Inferior parietal cortex (tissue), 1 donor: ENCODE measurements around the gene GPR42.
"Not testable (repeated sequence)": the region's sequence is repeated elsewhere in the genome, so short reads cannot be mapped to it uniquely, and the experiment has no call there.

Experiments used
- DNase-seq: peaks from one replicate; pipeline ENCODE4 v3.0.0-alpha.2; 2016; ENCODE audit errors: extremely low spot score

GPR42 gene

DNA sequence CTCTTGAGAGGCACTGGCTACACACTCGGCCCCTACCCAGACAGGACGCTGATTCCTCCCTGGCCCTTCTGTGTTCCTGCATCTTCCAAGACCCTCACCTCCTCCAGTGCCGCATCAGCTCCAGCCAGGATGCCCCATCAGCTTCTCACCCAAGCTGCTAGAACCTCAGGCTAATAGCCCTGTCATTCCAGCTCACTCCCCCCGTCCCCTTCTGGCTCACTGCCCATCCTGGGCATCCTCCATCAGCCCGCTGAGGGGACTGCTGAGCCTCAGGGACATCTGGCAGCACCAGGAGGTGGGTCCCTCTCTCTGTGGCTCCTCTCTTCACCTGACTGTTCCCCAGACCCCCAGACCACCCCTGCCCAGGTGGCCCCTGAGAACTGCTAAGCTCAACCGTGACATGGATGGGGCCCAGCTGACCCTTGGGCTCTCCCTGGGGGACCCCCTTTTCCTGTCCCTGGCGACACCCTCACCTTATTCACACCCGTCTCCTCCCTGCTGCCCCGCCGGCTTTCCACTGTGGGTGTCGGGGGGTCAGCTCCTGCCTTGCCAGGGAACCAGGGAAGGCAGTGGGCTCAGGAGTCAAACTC is 7.8 kb upstream of the GPR42 start:
- no peak for DNase-seq

DNA sequence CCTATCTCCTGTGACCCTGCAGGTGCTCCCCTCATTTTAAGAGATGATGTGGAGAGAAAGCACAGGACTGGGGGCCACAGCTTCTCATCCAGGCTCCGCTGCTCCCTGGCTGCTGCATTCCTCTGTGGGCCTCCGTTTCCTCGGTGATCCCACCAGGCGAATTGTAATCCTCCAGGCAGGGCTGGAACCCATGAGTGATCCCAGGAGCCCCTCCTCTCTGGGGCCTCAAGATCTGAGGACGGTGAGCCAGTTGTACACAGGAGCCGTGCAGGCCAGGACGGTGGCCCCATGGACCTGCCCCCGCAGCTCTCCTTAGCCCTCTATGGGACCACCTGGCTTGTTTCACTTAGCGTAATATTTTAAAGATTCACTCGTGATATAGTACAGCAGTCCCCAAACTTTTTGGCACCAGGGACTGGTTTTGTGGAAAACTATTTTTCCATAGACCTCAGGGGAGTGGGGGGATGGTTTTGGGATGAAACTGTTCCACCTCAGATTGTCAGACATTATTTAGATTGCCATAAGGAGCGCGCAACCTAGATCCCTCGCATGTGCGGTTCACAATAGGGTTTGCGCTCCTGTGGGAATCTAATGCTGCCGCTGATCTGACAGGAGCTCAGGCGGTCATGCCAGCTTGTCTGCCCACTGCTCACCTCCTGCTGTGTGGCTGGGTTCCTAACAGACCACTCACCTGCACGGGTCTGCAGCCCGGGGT is 7.0 kb upstream of the GPR42 start:
- no peak for DNase-seq

DNA sequence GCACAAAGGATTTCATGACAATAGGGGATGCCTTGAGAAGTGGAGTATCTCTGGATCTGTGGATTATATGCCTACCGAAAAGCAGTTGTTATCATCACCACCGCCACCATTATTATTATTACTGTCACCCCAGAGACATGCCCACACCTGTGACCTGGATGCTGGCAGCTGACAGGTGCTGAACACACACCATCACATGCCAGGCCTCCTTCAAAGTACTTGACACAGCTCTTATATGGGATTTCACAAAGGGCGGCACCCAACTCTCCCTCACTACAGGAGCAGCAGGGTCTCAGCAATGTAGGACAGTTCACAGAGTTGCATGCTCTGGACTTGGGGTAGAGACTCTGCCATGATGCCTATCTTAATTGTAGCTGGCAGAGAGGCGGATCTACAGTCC is 5.6 kb upstream of the GPR42 start:
- DNase-seq: no peak

DNA sequence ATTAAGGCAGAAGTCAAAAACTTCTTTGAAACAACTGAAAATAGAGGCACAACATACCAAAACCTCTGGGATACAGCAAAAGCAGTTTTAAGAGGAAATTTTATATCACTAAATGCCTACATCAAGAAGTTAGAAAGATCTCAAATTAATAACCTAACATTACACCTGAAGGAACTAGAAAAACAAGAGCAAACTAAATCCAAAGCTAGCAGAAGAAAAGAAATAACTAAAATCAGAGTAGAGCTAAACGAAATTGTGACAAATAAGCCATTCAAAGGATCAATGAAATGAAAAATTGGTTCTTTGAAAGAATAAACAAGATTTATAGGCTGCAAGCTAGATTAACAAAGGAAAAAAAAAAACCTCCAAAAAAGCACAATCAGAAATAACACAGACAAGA is 2.5 kb upstream of the GPR42 start:
- no peak for DNase-seq

DNA sequence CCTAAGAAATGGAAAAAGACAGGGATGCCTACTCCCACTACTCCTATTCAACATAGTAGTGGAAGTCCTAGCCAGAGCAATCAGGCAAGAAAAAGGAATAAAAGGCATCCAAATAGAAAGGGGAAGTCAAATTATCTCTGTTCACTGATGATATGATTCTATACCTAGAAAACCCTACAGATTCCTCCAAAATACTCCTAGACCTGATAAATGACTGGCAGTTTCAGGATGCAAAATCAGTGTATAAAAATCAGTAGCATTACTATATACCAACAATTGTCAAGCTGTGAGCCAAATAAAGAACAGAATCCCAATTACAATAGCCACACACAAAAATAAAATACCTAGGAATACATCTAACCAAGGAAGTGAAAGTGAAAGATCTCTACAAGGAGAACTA is 1.3 kb upstream of the GPR42 start:
- no peak for DNase-seq

DNA sequence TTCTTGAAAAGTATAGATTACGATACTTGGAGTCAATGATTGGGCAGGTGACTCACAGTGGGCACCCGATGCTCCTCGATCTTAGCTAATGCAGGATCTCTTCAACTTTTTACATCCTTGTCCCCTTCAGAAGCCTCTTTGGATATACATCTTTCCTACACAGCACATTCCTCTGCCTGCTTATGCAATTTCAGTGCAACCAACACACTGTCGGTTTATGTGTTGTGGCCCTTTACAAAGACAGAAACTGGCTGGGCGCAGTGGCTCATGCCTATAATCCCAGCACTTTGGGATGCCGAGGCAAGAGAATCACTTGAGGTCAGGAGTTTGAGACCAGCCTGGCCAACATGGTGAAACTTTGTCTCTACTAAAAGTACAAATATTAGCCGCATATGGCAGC is 2.6 kb downstream of the GPR42 start:
- no peak for DNase-seq

DNA sequence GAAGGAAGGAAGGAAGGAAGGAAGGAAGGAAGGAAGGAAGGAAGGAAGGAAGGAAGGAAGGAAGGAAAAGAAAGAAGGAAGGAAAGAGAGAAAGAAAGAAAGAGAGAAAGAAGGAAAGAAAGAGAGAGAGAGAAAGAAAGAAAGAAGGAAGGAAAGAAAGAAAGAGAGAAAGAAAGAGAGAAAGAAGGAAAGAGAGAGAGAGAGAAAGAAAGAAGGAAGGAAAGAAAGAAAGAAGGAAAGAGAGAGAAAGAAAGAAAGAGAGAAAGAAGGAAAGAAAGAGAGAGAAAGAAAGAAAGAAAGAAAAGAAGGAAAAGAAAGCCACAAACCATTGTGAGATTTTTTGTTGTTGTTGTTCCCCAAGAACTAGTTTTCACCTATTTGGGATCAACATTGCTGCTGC is 3.2 kb downstream of the GPR42 start:
- DNase-seq: not testable (repeated sequence)

DNA sequence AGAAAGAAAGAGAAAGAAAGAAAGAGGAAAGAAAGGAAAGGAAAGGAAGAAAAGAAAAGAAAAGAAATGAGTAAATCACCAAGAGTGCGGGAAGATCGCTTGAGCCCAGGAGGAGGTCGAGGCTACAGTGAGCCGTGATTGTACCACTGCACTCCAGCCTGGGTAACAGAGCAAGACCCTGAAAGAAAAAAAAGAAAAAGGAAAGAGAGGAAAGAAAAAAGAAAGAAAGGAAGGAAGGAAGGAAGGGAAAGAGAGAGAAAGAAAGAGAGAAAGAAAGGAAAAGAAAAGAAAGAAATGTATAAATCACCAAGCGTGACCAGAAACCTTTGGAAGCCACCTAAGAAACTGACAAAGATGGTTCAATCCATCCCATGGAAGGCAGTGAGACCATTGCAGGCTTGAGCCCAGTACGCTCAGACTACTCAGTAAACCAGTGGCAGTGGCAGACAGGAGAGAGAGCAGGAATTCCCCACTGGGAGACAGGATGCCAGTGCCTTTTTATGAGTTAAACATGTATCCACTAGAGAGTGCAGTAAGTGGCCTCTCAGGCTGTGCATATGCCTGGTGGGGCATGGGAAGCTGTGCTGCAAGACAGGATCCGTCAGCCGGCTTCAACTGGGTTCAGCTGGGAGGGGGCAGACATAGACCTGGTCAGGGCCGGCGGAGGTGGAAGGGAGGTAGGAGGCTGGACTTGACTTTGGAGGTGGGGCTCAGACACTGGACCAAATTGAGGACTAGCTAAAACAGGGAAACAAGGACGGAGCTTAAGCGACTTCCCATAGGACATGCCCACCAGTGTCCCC is 4.8 kb downstream of the GPR42 start:
- DNase-seq: no peak

DNA sequence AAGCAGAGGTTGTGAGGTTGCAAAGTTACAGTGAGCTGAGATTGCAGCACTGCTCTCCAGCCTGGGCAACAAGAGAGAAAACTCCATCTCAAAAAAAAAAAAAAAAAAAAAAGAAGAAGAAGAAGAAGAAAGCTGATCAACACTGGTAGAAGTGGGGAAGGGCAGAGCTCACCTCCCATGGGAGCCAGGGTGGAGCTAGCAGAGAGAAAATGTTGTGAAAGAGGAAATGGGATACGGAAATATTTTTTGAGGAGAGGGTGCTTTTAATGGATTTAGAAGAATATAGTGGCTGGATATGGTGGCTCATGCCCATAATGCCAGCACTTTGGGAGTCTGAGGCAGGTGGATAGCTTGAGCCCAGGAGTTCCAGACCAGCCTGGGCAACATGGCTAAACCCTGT is 6.8 kb downstream of the GPR42 start:
- no peak for DNase-seq

DNA sequence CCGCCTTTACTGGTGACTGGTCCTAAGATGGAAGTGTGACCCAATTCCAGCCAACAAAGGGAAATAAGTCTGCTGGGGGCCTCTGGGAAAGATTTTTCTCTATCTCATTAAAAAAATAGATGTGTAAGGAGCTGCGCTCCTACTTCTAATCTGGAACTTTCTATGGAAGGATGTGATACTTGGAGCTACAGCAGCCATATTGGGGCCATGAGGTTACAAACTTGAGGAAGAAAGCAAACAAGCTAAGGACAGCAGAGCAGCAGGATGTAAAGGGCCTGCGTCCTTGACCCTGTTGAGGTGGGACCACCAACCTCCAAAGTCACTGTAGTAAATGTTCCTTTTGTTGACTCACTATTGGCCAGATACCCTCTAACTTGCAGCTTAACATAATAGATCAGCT is 7.5 kb downstream of the GPR42 start:
- no peak for DNase-seq

DNA sequence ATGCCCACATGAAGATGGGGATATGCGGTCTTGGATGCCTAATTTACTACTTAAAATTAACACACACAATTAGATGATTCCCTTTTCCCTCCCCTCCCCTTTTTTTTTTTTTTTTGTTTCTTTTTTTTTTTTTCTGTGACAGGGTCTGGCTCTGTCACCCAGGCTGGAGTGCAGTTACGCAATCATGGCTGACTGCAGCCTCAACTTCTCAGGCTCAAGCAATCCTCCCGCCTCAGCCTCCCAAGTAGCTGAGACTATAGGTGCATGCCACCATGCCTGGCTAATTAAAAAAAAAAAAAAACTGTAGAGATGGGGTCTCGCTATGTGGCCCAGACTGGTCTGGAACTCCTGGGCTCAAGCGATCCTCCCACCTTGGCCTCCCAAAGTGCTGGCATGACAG is 8.7 kb downstream of the GPR42 start:
- not testable (repeated sequence) for DNase-seq

DNA sequence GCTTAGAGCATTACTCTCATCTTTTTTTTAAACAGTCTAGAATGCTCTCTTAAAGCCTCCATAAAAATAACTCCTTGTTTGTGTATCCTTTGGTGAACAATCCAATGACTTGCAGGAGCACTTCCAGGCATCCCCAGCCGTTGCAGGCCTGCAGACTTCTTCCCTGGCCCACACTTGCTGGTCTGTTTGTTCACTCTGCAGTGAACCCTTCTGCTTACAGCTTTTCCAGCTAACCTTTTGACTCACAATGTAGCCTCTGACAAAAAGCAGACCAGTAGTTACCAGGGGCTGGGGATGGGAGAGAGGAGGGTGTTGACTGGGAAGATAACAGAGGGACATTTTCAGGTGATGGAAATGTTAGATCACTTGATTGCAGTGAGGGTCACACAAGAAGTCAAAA is 9.1 kb downstream of the GPR42 start:
- DNase-seq: no peak

DNA sequence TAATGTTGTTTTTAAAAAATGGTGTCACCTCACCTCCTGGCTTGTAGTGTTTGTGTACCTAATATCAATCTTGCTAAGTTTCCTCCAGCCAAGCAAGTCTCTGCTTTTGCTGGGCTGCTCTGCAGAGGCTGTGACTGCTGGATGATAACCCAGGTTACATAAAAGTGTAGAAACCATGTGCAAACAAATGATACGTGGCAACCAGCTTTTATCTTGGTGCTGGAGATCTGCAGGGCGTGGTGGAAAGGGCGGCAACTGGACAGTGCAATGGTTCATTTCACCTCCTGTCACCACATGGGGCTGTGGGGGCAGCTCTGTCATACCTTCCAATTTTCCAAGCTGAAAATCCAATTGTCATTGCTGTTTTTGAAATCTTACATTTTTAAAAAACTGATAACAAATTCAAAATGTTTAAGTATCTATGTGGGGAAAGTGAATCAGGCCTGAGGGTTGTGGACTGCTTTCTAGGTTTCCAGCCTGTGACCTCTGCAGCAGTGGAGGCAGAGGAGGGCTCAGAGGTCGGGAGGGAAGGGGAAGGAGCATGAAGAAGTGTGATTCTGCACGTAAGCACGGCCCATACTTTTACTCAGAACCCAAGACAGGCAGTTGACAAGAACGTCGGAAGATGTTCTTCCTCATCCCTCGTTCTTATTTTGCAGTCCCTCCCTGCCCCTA is 9.7 kb downstream of the GPR42 start:
- no peak for DNase-seq

DNA sequence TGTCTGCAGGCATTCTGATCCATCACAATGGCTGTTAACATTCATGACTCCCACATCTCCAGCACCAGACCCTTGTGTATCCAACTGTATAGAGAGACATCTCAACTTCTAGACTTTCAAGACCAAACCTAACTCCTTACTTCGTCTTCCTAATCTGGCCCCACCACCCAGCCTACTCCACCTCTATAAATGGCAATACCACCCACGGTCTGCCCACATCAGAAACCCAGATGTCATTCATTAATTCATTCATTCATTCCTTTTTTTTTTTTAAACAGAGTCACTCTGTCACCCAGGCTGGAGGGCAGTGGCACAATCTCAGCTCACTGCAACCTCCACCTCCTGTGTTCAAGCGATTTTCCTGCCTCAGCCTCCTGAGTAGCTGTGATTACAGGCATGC is 10.4 kb downstream of the GPR42 start:
- no peak for DNase-seq

DNA sequence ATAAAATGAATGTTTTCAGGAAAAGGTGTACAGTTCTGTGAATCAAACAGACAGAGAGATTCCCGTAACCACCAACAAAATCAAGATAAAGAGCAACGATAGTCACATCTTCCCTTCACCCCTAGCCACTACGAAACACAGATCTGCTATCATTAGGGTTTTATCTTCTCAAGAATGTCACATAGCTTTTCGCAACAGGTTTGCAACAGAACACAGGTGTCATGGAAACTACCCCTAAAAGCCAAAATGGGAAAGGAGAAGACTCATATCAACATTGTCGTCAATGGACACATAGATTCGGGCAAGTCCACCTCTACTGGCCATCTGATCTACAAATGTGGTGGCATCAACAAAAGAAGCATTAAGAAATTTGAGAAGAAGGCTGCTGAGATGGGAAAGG is 11.1 kb downstream of the GPR42 start:
- DNase-seq: no peak

DNA sequence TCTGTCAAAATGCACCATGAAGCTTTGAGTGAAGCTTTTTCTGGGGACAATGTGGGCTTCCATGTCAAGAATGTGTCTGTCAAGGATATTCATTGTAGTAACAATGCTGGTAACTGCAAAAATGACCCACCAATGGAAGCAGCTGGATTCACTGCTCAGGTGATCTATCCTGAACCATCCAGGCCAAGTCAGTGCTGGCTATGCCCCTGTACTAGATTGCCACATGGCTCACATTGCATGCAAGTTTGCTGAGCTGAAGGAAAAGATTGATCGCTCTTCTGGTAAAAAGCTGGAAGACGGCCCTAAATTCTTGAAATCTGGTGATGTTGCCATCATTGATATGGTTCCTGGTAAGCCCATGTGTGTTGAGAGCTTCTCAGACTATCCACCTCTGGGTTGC is 12.7 kb downstream of the GPR42 start:
- DNase-seq: no peak

DNA sequence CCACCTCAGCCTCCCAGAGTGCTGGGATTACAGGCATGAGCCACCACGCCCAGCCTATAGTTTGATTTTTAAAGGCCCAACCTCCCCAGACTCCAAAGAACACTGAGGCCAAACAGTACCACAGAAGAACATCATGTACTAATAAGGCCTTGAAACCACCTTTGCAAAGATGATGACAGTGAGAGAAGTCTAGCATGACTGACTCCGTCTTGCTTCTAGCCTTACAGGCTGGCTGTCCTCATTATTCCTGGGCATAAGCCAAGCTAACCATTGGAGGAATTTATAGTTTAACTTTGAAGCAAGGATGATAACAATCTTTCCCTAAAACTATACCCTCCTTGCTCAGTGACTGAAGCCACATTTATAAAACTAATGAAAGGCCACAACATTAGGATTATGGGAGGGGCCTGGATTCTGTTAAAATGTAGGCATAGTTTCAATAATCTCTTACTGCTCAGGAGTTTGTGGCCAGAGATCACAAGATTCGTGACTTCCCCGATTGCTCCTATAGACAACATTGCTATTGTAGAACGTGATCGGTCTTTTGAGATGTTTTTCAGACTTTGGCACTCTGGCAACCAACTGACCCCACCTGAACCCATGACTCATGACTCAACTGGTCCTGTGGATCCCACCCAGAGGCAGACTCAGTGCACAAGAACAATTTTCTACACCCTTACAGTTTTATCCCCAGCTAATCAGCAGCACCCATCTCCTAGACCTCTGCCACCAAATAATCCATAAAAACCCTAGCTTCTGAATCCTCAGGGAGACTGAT is 17.6 kb downstream of the GPR42 start:
- DNase-seq: no peak

DNA sequence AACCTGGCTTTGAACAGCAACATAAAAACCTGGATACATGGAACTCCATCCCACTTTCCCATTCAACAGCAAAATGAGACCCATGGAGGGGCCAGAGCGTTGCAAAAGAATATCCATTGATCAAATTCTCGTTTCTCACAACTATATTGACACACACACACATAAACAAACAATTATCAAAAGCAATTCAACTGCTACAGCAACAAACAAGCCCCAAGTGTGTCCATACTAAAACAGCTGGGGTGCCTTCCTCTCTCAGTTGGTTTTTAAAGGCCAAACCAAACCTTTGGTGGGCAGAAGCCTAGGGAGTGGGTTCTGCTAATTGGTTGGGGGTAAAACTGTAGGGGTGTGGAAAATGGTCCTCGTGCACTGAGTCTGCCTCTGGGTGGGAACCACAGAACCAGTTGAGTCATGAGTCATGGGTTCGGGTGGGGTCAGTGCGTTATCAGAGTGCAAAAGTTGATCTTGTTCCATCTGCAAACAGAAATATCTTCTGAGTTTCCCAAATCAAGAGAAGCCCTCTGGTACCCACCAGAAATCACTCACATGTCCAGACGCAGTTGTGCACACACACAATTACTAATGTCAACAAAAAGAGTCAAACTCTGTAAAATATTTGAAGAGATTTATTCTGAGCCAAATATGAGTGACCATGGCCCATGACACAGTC is 18.5 kb downstream of the GPR42 start:
- DNase-seq: no peak

DNA sequence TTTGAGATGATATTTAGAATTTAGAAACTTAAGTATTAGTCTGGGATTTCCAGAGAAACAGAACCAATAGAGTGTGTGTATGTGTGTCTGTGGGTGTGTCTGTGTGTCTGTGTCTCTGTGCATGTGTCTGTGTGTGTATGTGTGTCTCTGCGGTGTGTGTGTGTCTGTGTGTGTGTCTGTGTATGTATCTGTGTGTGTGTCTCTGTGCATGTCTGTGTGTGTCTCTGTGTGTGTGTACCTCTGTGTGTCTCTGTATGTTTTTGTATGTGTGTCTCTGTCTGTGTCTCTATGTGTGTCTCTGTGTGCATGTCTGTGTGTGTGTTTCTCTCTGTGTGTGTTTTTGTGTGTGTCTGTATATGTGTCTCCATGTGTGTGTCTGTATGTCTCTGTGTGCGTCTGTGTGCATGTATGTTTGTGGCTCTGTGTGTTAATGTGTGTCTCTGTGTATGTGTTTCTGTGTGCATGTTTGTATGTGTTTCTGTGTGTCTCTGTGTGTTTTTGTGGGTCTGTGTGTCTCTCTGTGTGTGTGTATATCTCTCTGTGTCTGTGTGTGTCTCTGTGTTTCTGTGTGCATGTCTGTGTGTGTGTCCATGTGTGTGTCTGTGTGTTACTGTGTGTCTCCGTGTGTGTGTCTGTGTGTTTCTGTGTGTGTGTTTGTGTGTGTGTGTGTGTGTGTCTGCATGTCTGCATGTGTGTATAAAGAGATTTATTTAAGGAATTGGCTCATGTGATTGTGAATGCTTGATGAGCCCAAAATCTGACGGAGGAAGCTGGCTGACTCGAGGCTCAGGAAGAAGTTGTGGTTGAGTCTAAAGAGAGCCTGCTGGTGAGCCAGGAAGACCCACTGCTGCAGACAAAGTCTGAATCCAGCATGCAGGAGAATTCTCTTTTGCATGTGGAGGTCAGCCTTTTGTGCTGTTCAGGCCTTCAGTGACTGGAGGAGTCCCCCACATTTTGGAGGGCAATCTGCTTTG is 22.2 kb downstream of the GPR42 start:
- no peak for DNase-seq
